Uterus (tissue), 2 donors: ENCODE results near the gene LILRB5.

Experiments
- POLR2A ChIP-seq, 2 donors: fragments of 450-650 bp; IDR thresholded peaks; one replicate each; pipeline ENCODE4 v1.6.1; 2016; ENCODE audit warnings: antibody characterized with exemption in 2 of 2, mild to moderate bottlenecking in 1 of 2, moderate library complexity in 1 of 2
- TF ChIP-seq, protein P1 (sequence below), 4 experiments: fragments of 200-600 bp in 2 of 4; fragments of 450-650 bp in 2 of 4; sonication (generic) in 2 of 4; IDR thresholded peaks; one replicate each; pipeline ENCODE4 v1.5.1; 2016 to 2019; ENCODE audit warnings: antibody characterized with exemption in 4 of 4, mild to moderate bottlenecking in 2 of 4, moderate library complexity in 1 of 4

DNA sequence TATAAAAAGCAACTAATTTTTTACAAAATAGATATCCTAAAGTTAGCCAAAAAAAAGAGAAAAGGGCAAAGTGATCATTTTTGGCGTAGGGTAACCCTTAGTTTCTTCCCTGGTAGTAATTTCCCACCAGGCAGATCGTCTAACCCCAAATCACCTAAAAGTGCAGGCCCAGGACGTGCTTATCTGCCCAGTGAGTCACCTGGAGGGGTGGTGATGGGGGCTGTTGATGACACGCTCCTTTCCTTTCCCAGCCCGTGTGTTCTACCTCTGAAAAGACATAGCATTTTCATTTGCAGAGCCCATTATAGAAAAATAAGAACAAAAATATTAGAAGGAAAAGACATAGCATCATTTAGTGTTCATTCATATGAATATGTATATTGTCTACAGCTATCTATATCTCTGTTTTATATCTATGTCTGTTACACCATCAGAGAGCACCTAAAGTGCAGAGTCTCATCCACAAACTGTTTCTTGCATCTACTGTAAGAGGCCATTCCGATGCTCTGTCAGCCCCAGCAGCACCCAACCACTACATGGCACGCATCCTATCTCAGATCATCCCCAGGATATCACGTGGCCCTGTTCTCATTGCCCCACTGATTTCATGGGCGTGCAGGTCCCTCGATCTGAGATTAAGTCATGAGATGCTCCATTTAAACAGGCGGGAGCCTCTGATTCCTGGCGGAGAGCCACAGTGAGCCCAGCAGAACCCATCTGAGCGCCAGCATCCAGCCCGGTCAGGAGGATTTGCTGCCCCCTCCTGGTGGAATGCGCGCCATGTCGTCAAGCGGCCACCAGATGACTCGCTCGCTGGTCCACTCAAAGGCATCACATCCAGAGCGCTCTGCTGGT is 25.8 kb downstream of the LILRB5 start:
- TF ChIP-seq, protein P1, sequence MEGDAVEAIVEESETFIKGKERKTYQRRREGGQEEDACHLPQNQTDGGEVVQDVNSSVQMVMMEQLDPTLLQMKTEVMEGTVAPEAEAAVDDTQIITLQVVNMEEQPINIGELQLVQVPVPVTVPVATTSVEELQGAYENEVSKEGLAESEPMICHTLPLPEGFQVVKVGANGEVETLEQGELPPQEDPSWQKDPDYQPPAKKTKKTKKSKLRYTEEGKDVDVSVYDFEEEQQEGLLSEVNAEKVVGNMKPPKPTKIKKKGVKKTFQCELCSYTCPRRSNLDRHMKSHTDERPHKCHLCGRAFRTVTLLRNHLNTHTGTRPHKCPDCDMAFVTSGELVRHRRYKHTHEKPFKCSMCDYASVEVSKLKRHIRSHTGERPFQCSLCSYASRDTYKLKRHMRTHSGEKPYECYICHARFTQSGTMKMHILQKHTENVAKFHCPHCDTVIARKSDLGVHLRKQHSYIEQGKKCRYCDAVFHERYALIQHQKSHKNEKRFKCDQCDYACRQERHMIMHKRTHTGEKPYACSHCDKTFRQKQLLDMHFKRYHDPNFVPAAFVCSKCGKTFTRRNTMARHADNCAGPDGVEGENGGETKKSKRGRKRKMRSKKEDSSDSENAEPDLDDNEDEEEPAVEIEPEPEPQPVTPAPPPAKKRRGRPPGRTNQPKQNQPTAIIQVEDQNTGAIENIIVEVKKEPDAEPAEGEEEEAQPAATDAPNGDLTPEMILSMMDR (IDR thresholded peaks at IDR 0.05) = peak; percentile 68 to 78 (median 72)
- TF ChIP-seq POLR2A (IDR thresholded peaks at IDR 0.05) = no peak
